OCI-LY7 (cell line): Measurements from ENCODE around the gene DPY19L3.

ENCODE experiments used
- CTCF ChIP-seq: fragments of 200-600 bp; sonication (generic); conservative IDR thresholded peaks from 2 replicates; pipeline ENCODE4 v1.5.1; 2014; ENCODE audit warnings: mild to moderate bottlenecking, antibody characterized with exemption, low read length, moderate library complexity, mixed read lengths
- EZH2phosphoT487 ChIP-seq: fragments of 200-600 bp; sonication (generic); IDR thresholded peaks from 2 replicates; pipeline ENCODE4 v1.6.1; 2018; ENCODE audit warnings: low read depth, borderline replicate concordance, mild to moderate bottlenecking, mixed run types, antibody characterized with exemption, low read length, moderate library complexity, mixed read lengths

DNA sequence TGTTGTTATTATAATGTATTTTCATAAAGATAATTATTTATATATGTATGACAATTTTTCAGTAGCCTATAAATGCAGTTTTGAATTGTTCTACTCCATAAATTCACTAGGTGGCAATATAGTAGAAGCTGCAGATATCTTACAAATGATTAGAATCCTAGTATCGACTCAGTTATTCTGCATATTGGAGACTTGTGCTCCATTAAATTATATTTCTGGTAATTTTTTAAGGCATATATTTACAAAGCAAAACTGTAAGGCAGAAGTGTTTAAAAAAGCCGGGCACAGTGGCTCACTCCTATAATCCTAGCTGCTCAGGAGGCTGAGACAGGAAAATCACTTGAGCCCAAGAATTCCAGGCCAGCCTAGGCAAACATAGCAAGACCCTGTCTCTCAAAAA lies 58.7 kb downstream of the DPY19L3 start:
- TF ChIP-seq CTCF: peak; percentile 73
- TF ChIP-seq EZH2phosphoT487: no peak
